Activated B cell treated with CpG ODN at 0.5 μM for 24 hours (primary cell): ENCODE data around the gene GCNT4. TPM values are rescaled to one million over a fixed set of nuclear protein-coding genes. Genes with fewer than 3 reads are reported as not detected.

Experiments used
- ATAC-seq: fragments of 200-7000 bp; cut with Tn5 transposase; one replicate; pipeline ENCODE4 v1.10.0; 2021; ENCODE audit warnings: low read depth, mild to moderate bottlenecking, moderate library complexity
- CTCF ChIA-PET: fragments of 350-600 bp; sonication (Branson Sonifier 250); formaldehyde crosslinking; loops from one replicate; lab custom pipeline; 2021; ENCODE audit warnings: antibody characterized with exemption; lab: Charles Lee
- POLR2A ChIA-PET: fragments of 350-600 bp; sonication (Branson Sonifier 250); formaldehyde crosslinking; loops from one replicate; lab custom pipeline; 2021; ENCODE audit warnings: antibody characterized with exemption; lab: Charles Lee
- DNase-seq: peaks from one replicate; pipeline ENCODE4 v3.0.0; 2022
- H3K27ac Mint-ChIP-seq: one replicate; pipeline ENCODE4 v1.8.0; 2020; ENCODE audit warnings: mixed read lengths
- H3K27me3 Mint-ChIP-seq: one replicate; pipeline ENCODE4 v1.8.0; 2021; ENCODE audit warnings: mixed read lengths
- H3K36me3 Mint-ChIP-seq: one replicate; pipeline ENCODE4 v1.8.0; 2021; ENCODE audit warnings: low read depth, mixed read lengths
- H3K4me1 Mint-ChIP-seq: one replicate; pipeline ENCODE4 v1.8.0; 2021; ENCODE audit warnings: mixed read lengths
- H3K4me3 Mint-ChIP-seq: one replicate; pipeline ENCODE4 v1.8.0; 2020; ENCODE audit warnings: mild to moderate bottlenecking, mixed read lengths
- H3K9me3 Mint-ChIP-seq: one replicate; pipeline ENCODE4 v1.8.0; 2020; ENCODE audit warnings: mixed read lengths
- CTCF ChIP-seq: fragments of 200-600 bp; IDR thresholded peaks from one replicate; pipeline ENCODE4 v1.8.0; 2022; ENCODE audit warnings: antibody characterized with exemption, mild to moderate bottlenecking
- intact Hi-C: fragments of 100-400 bp; cut with micrococcal nuclease; formaldehyde crosslinking; loops from one replicate; pipeline ENCODE4 v1.15.1; 2024
- total RNA-seq: library from RNA; stranded (reverse); gene quantifications from 2 replicates; pipeline ENCODE4 v1.2.3, GENCODE V29; 2022

Gene GCNT4
- total RNA-seq, 1 donor from 2014 or later: not detected

- intact Hi-C loops: loop anchor here (1.0 to 10.0 kb wide), 5 partner anchors 184 to 1206 kb away; partner anchors contain the start of gene ANKRD31
- H3K4me1 Mint-ChIP-seq: peaks cover 10% of the 10 kb centered on the region
- H3K9me3 Mint-ChIP-seq: no peaks in the 10 kb centered on the region
- CTCF ChIA-PET: interaction anchor here (1.0 to 1.4 kb wide), 3 partner anchors 9 to 1202 kb away, joined by 3 to 8 read pairs (median 3); no protein-coding TSS in a partner anchor
- H3K27me3 Mint-ChIP-seq: peaks cover 48% of the 10 kb centered on the region
- ATAC-seq (no peak), DNase-seq (no peak)
- no peak overlapping the region for H3K27ac Mint-ChIP-seq
- H3K36me3 Mint-ChIP-seq: no peaks in the 10 kb centered on the region
- H3K4me3 Mint-ChIP-seq: no peak overlapping the region
- POLR2A ChIA-PET: no interaction called here
- no peak for TF ChIP-seq CTCF
These were observed 1.9 kb downstream of the GCNT4 start for GRCh38 chr5:75050415-75050814.

- ChIA-PET CTCF (interaction anchor here (1.0 to 1.9 kb wide), 5 partner anchors 10 to 1203 kb away, joined by 3 to 8 read pairs (median 4); no protein-coding TSS in a partner anchor), POLR2A (no interaction called here)
- Mint-ChIP-seq H3K4me3 (no peak overlapping the region), H3K36me3 (no peaks in the 10 kb centered on the region), H3K27ac (no peak overlapping the region), H3K4me1 (peaks cover 10% of the 10 kb centered on the region), H3K9me3 (no peaks in the 10 kb centered on the region), H3K27me3 (peaks cover 43% of the 10 kb centered on the region)
- DNase-seq (no peak), ATAC-seq (peak; percentile 37)
- intact Hi-C loops: loop anchor here (1.0 to 10.0 kb wide), 5 partner anchors 185 to 1207 kb away; partner anchors contain the start of gene ANKRD31
- TF ChIP-seq CTCF: no peak
These were observed 2.7 kb downstream of the GCNT4 start for GRCh38 chr5:75049456-75050351.

- CTCF ChIA-PET: interaction anchor here (1.2 to 1.9 kb wide), 2 partner anchors 18 to 633 kb away, joined by 4 to 5 read pairs; no protein-coding TSS in a partner anchor
- no peaks in the 10 kb centered on the region for H3K9me3 Mint-ChIP-seq
- no peak overlapping the region for H3K27ac Mint-ChIP-seq
- ATAC-seq (no peak), DNase-seq (no peak)
- H3K36me3 Mint-ChIP-seq: no peaks in the 10 kb centered on the region
- TF ChIP-seq CTCF: no peak
- POLR2A ChIA-PET: no interaction called here
- peaks cover 35% of the 10 kb centered on the region for H3K27me3 Mint-ChIP-seq
- no peak overlapping the region for H3K4me3 Mint-ChIP-seq
- intact Hi-C loops: no loop called here
- H3K4me1 Mint-ChIP-seq: peaks cover 6% of the 10 kb centered on the region
These were observed 3.9 kb downstream of the GCNT4 start for GRCh38 chr5:75048457-75048953.

- TF ChIP-seq CTCF: no peak
- intact Hi-C loops: no loop called here
- Mint-ChIP-seq H3K4me3 (no peak overlapping the region), H3K36me3 (no peaks in the 10 kb centered on the region), H3K27ac (no peak overlapping the region), H3K9me3 (no peaks in the 10 kb centered on the region), H3K27me3 (peaks cover 41% of the 10 kb centered on the region), H3K4me1 (peaks cover 6% of the 10 kb centered on the region)
- ATAC-seq: no peak
- no peak for DNase-seq
- ChIA-PET CTCF (interaction anchor here (0.5 kb wide), 1 partner anchor 1206 kb away, joined by 3 read pairs; no protein-coding TSS in a partner anchor), POLR2A (interaction anchor here (0.6 kb wide), 1 partner anchor 286 kb away, joined by 3 read pairs; no protein-coding TSS in a partner anchor)
These were observed 5.0 kb downstream of the GCNT4 start for GRCh38 chr5:75047356-75047755.
